Naive B cell (primary cell): Measurements from ENCODE around the gene PRICKLE4. TPM values are rescaled to one million over a fixed set of nuclear protein-coding genes. Genes with fewer than 3 reads are reported as not detected.

Experiments
- ATAC-seq, 2 donors: fragments of 150-1000 bp; cut with Tn5 transposase; 2 replicates each; pipeline ENCODE4 v1.10.0; 2021; ENCODE audit warnings: low read depth in 2 of 2, mild to moderate bottlenecking in 2 of 2, moderate library complexity in 2 of 2
- DNase-seq: peaks from one replicate; pipeline ENCODE4 v3.0.0; 2022
- H3K27ac Mint-ChIP-seq, 6 donors: one replicate each; pipeline ENCODE4 v1.8.0; 2020 to 2022; ENCODE audit warnings: mild to moderate bottlenecking in 6 of 6, mixed read lengths in 6 of 6, moderate library complexity in 5 of 6, inconsistent platforms in 2 of 6
- H3K27me3 Mint-ChIP-seq, 3 donors: one replicate each; pipeline ENCODE4 v1.8.0; 2021 to 2022; ENCODE audit warnings: mixed read lengths in 3 of 3, mild to moderate bottlenecking in 1 of 3
- H3K36me3 Mint-ChIP-seq, 2 donors: one replicate each; pipeline ENCODE4 v1.8.0; 2020 to 2022; ENCODE audit warnings: mixed read lengths in 2 of 2, inconsistent platforms in 1 of 2, mild to moderate bottlenecking in 1 of 2
- H3K4me1 Mint-ChIP-seq, 3 donors: one replicate each; pipeline ENCODE4 v1.8.0; 2020 to 2022; ENCODE audit warnings: mixed read lengths in 3 of 3, inconsistent platforms in 1 of 3, mild to moderate bottlenecking in 1 of 3, moderate library complexity in 1 of 3
- H3K4me3 Mint-ChIP-seq, 8 donors: one replicate each; pipeline ENCODE4 v1.8.0; 2020 to 2022; ENCODE audit warnings: mild to moderate bottlenecking in 8 of 8, mixed read lengths in 8 of 8, moderate library complexity in 8 of 8, inconsistent platforms in 2 of 8
- H3K9me3 Mint-ChIP-seq, 7 donors: one replicate each; pipeline ENCODE4 v1.8.0; 2020 to 2022; ENCODE audit warnings: mixed read lengths in 7 of 7, mild to moderate bottlenecking in 5 of 7, inconsistent platforms in 2 of 7, moderate library complexity in 1 of 7
- polyA plus RNA-seq, 6 donors: library from polyadenylated mRNA; unstranded; fragments of 300-500 nt; fragmentation: Illumina TruSeq; gene quantifications; one replicate each; pipeline ENCODE4 v1.2.3, GENCODE V29; 2021; ENCODE audit warnings: low read depth in 6 of 6

PRICKLE4 gene
- not detected for polyA plus RNA-seq

- DNase-seq (no peak), ATAC-seq (peak in 1 of 2 donors; percentile 2)
- Mint-ChIP-seq H3K27me3 (no peaks in the 10 kb centered on the region), H3K4me1 (peaks cover 30 to 40% (median 31%) of the 10 kb centered on the region in 3 donors), H3K36me3 (no peaks in the 10 kb centered on the region), H3K4me3 (peak within 1 kb of the TSS; percentile 88 to 95 (median 93)), H3K27ac (peak within 1 kb of the TSS in 4 of 6 donors; percentile 74 to 83 (median 76)), H3K9me3 (no peaks in the 10 kb centered on the region)
Measured at GRCh38 chr6:41780551-41781365, at the start of gene PRICKLE4. TSS of gene PRICKLE4 (plus strand) at chr6:41780782. CDS start at chr6:41783474, 2,692 bp downstream.

DNA sequence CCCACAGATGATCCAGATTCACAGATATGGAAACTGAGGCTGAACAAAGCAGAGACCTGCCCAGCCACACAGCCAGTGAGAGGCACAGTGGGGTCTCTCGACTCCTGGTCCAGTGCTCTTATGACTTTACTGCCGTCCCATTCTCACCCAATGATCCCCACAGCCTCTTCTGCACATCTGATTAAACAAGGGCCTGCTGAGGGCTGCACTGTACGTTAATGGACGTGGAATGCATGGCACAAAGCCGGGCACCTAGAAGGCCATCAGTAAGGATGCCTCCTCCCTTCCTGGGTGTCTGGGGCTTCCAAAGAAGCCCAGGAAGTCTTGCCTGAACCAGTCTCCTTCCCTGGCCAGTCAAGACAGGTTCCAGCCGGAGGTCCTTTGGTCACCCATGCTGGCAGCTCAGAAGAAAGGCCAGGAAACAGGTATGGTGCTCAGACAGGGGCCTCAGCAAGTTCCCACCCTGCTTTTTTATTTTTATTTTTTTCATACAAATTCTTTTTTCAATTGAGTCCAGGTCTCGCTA, 49.0 kb upstream of the PRICKLE4 start:
- Mint-ChIP-seq H3K27ac (peak overlapping the region; percentile 84 to 97 (median 88)), H3K9me3 (no peaks in the 10 kb centered on the region), H3K27me3 (no peaks in the 10 kb centered on the region), H3K4me3 (peak overlapping the region; percentile 75 to 99 (median 90)), H3K4me1 (peaks cover 59 to 74% (median 61%) of the 10 kb centered on the region in 3 donors), H3K36me3 (no peaks in the 10 kb centered on the region)
- no peak for DNase-seq
- ATAC-seq: no peak

GRCh38 chr6:41732149-41732548, 48.4 kb upstream of the PRICKLE4 start:
- Mint-ChIP-seq H3K27ac (peak overlapping the region; percentile 88 to 98 (median 96)), H3K4me3 (peak overlapping the region; percentile 75 to 99 (median 90)), H3K4me1 (peaks cover 55 to 69% (median 56%) of the 10 kb centered on the region in 3 donors), H3K9me3 (no peaks in the 10 kb centered on the region), H3K27me3 (no peaks in the 10 kb centered on the region), H3K36me3 (no peaks in the 10 kb centered on the region)
- DNase-seq (no peak), ATAC-seq (no peak)

- peak; percentile 51 to 54 for ATAC-seq
- Mint-ChIP-seq H3K4me1 (peaks cover 50 to 63% (median 50%) of the 10 kb centered on the region in 3 donors), H3K36me3 (no peaks in the 10 kb centered on the region), H3K9me3 (no peaks in the 10 kb centered on the region), H3K27ac (peak overlapping the region; percentile 88 to 98 (median 96)), H3K4me3 (peak overlapping the region; percentile 75 to 99 (median 90)), H3K27me3 (no peaks in the 10 kb centered on the region)
- peak; percentile 77 for DNase-seq
Measured at GRCh38 chr6:41732591-41733359, 47.8 kb upstream of the PRICKLE4 start.

GRCh38 chr6:41733360-41733706, 47.2 kb upstream of the PRICKLE4 start:
- ATAC-seq (no peak), DNase-seq (peak; percentile 25)
- Mint-ChIP-seq H3K27me3 (no peaks in the 10 kb centered on the region), H3K36me3 (no peaks in the 10 kb centered on the region), H3K9me3 (no peaks in the 10 kb centered on the region), H3K4me3 (peak overlapping the region; percentile 75 to 99 (median 90)), H3K27ac (peak overlapping the region; percentile 88 to 98 (median 96)), H3K4me1 (peaks cover 45 to 57% (median 45%) of the 10 kb centered on the region in 3 donors)

DNA sequence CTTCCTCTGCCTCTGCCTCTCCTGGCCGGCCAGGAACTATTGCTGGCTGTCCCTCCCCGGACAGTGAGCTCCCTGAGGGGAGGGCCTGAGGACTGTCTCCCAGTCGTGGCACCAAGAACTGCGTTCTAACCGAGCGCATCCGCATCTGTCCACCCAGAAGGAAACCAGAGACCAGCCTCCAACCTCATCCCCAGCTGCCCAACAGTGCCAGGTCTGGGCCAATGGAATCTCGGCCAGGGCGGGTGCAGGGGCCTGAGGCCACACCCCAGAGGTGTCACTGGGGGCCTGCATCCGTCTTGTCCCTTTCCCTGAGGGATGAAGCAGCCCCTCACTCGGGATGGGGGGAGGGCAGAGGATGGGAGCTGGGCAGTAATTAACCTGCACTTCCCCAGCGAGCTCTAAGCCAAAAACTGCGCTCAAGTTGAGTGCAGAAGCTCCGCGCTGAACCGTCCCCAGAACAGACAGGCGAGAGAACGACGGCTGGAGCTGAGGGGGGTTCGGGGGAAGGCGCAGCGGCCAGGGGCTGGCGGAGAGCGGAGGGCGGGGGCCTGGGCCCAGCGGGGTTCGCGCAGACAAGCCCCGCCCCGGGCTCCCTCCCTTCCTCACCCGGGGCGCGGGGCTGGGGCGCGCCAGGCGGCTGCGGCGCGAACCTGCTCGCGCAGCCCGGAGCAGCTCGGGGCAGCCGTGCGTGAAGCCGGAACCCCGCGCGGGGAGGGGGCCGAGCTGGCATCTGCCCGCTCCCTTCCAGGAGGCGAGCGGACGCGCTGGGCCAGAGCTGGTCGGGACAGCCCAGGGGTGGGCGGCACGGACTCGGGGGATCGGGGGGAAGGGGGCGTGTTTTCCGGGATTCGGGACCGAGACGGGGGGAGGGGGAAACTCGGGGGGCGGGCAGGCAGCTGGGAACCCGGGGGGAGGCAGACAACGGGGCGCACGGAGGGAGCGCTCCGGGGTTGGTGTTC, 46.6 kb upstream of the PRICKLE4 start:
- Mint-ChIP-seq H3K36me3 (no peaks in the 10 kb centered on the region), H3K9me3 (no peaks in the 10 kb centered on the region), H3K4me1 (peaks cover 38 to 50% (median 38%) of the 10 kb centered on the region in 3 donors), H3K4me3 (peak overlapping the region; percentile 75 to 99 (median 91)), H3K27me3 (no peaks in the 10 kb centered on the region), H3K27ac (peak overlapping the region; percentile 88 to 98 (median 94))
- ATAC-seq (peak; percentile 66 to 69), DNase-seq (peak; percentile 87)

DNA sequence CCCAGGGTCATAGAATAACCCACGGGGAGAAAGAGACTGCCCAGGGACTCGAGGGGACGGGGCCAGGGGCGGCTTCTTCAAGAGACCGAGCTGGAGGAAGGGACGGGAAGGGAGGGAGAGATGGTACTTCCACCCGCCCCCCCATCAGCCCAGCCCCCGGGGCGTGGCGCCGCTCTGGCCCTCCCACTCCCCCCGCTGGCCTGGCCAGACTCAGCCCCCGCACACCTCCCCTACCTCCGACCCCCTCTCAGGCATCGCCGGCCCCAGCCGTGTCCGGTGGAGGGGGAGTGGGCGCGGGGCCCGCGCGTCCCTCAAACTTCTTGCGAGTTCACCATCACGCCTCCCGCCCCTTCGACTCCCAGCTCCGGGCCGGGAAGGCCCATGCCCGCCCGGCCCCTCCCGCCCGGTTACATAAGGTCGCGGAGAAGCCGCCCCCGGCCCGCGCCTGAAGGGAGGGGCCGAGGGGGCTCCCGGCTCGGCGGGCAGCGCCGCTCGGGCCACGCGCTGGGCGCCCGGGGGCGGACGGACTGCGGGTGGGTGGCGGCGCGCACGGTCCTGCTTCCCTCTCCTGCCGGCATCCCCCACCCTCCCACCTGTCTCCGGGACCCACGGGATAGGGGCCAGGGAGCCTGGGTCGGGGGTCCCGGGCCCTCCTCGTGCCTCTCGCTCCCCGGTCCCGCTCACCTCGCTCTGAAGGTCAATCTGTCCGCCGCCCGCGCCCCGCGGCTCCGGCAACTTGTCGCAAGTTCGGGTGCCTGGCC, 45.7 kb upstream of the PRICKLE4 start:
- no peaks in the 10 kb centered on the region for H3K27me3 Mint-ChIP-seq
- peaks cover 29 to 42% (median 30%) of the 10 kb centered on the region in 3 donors for H3K4me1 Mint-ChIP-seq
- H3K36me3 Mint-ChIP-seq: no peaks in the 10 kb centered on the region
- peak overlapping the region; percentile 75 to 95 (median 90) for H3K4me3 Mint-ChIP-seq
- H3K27ac Mint-ChIP-seq: peak overlapping the region in 5 of 6 donors; percentile 44 to 92 (median 88)
- DNase-seq (peak; percentile 80), ATAC-seq (peak; percentile 40 to 45)
- no peaks in the 10 kb centered on the region for H3K9me3 Mint-ChIP-seq

- Mint-ChIP-seq H3K4me3 (peak within 1 kb of the TSS; percentile 75 to 95 (median 90)), H3K9me3 (no peaks in the 10 kb centered on the region), H3K4me1 (peaks cover 22 to 34% (median 23%) of the 10 kb centered on the region in 3 donors), H3K36me3 (no peaks in the 10 kb centered on the region), H3K27me3 (no peaks in the 10 kb centered on the region), H3K27ac (peak within 1 kb of the TSS in 5 of 6 donors; percentile 44 to 92 (median 88))
- peak; percentile 43 to 53 for ATAC-seq
- peak; percentile 94 for DNase-seq
Measured at GRCh38 chr6:41735427-41736185, 45.0 kb upstream of the PRICKLE4 start, which contains the start of gene TFEB. TSS of gene TFEB (minus strand) at chr6:41735608. CDS start at chr6:41691213, 44,395 bp downstream.

- peaks cover 15 to 28% (median 17%) of the 10 kb centered on the region in 3 donors for H3K4me1 Mint-ChIP-seq
- H3K4me3 Mint-ChIP-seq: peak overlapping the region in 6 of 8 donors; percentile 42 to 92 (median 81)
- DNase-seq (no peak), ATAC-seq (no peak)
- no peaks in the 10 kb centered on the region for H3K27me3 Mint-ChIP-seq
- no peak overlapping the region for H3K27ac Mint-ChIP-seq
- no peaks in the 10 kb centered on the region for H3K9me3 Mint-ChIP-seq
- no peaks in the 10 kb centered on the region for H3K36me3 Mint-ChIP-seq
Measured at GRCh38 chr6:41736186-41736733, 44.3 kb upstream of the PRICKLE4 start.

DNA sequence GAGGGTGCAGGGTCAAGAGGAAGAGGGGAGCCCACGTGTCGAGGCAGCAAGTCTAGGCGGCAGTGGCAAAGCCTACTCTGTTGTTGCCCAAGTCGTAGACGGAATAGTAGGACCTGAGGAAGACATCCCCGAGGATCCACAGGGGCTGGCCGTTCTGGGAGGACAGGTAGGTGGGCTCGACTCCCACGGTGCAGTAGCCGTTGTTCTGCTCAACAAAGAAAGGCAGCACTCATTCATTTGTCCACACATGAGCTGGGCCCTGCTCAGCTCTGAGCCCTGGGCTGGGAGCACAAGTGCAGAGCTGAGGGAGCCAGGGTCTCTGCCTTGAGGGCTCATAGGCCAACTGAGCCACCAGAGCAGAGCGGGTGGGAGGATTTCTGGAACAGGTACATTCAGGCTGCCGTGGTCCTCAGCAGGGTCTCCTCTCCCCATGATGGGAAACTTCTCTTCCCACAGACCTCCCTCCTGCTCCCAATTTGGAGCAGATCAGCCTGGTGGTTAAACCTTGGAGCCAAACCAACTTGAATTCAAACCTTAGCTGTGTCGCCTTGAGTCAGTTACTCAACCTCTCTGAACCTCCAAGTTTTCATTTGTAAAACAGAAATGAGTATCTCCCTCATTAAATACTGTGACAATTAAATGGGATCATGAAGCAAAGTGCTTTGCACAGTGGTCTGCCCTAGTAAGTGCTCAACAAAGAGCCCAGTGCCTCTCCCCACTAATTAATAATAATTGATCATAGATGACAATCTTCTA, 43.6 kb upstream of the PRICKLE4 start:
- Mint-ChIP-seq H3K9me3 (no peaks in the 10 kb centered on the region), H3K4me3 (peak overlapping the region in 4 of 8 donors; percentile 42 to 92 (median 49)), H3K27me3 (no peaks in the 10 kb centered on the region), H3K36me3 (no peaks in the 10 kb centered on the region), H3K4me1 (peaks cover 11 to 20% (median 13%) of the 10 kb centered on the region in 3 donors), H3K27ac (no peak overlapping the region)
- DNase-seq (no peak), ATAC-seq (no peak)
